GM19035 (cell line): Measurements from ENCODE around the gene MYH13.

Source experiments
- ATAC-seq: cut with Tn5 transposase; IDR thresholded peaks from one replicate; pipeline ENCODE4 v1.9.1; 2021; ENCODE audit not compliant: unreplicated experiment

Gene MYH13

GRCh38 chr17:10349403-10349802 lies 23.4 kb downstream of the MYH13 start:
- ATAC-seq: no peak

- ATAC-seq: no peak
Observed at GRCh38 chr17:10344816-10345215, 28.0 kb downstream of the MYH13 start.

- ATAC-seq: no peak
Observed at GRCh38 chr17:10339051-10339450, 33.8 kb downstream of the MYH13 start.

GRCh38 chr17:10337976-10338375 lies 34.8 kb downstream of the MYH13 start:
- no peak for ATAC-seq

- no peak for ATAC-seq
Observed at GRCh38 chr17:10337136-10337535, 35.7 kb downstream of the MYH13 start.

GRCh38 chr17:10336393-10336792 lies 36.4 kb downstream of the MYH13 start:
- no peak for ATAC-seq

- ATAC-seq: no peak
Observed at GRCh38 chr17:10332515-10332914, 40.3 kb downstream of the MYH13 start.

GRCh38 chr17:10328971-10329923 lies 43.6 kb downstream of the MYH13 start:
- ATAC-seq: no peak

GRCh38 chr17:10328206-10328605 lies 44.6 kb downstream of the MYH13 start:
- ATAC-seq: no peak

- peak; percentile 49 for ATAC-seq
Observed at GRCh38 chr17:10327640-10328039, 45.2 kb downstream of the MYH13 start.

GRCh38 chr17:10325031-10325695 lies 47.6 kb downstream of the MYH13 start:
- ATAC-seq: no peak

- ATAC-seq: no peak
Observed at GRCh38 chr17:10323812-10324610, 48.8 kb downstream of the MYH13 start.

GRCh38 chr17:10318535-10318934 lies 54.3 kb downstream of the MYH13 start:
- no peak for ATAC-seq

GRCh38 chr17:10317543-10317834 lies 55.3 kb downstream of the MYH13 start:
- no peak for ATAC-seq

- ATAC-seq: no peak
Observed at GRCh38 chr17:10316801-10317542, 55.8 kb downstream of the MYH13 start.

GRCh38 chr17:10314329-10314728 lies 58.5 kb downstream of the MYH13 start:
- ATAC-seq: no peak

GRCh38 chr17:10313037-10313672 lies 59.7 kb downstream of the MYH13 start:
- ATAC-seq: no peak

GRCh38 chr17:10311131-10311530 lies 61.7 kb downstream of the MYH13 start:
- ATAC-seq: no peak

- no peak for ATAC-seq
Observed at GRCh38 chr17:10309003-10309974, 63.5 kb downstream of the MYH13 start.
